Adipocyte (in vitro differentiated cells): ENCODE data around the gene RBM17.
"Not testable (repeated sequence)": the region's sequence is repeated elsewhere in the genome, so short reads cannot be mapped to it uniquely, and the experiment has no call there.

Experiments
- DNase-seq: peaks from one replicate; pipeline ENCODE4 v3.0.0-alpha.2; 2015; ENCODE audit warnings: low read depth
- H3K27me3 ChIP-seq: replicated peaks from 2 replicates; pipeline ENCODE4 v1.7.0; 2013; ENCODE audit warnings: mild to moderate bottlenecking, low read length, moderate library complexity; ENCODE audit not compliant: control insufficient read depth, insufficient read depth
- H3K36me3 ChIP-seq: 2 replicates; pipeline ENCODE4 v1.7.0; 2013; ENCODE audit warnings: low read length, mild to moderate bottlenecking, moderate library complexity; ENCODE audit not compliant: control insufficient read depth, insufficient read depth, severe bottlenecking
- H3K4me1 ChIP-seq: 2 replicates; pipeline ENCODE4 v1.7.0; 2013; ENCODE audit warnings: mild to moderate bottlenecking, low read length, moderate library complexity; ENCODE audit not compliant: control insufficient read depth, insufficient read depth
- H3K4me3 ChIP-seq: 2 replicates; pipeline ENCODE4 v1.7.0; 2013; ENCODE audit warnings: mild to moderate bottlenecking, low read length, moderate library complexity
- H3K9ac ChIP-seq: 2 replicates; pipeline ENCODE4 v1.7.0; 2013; ENCODE audit warnings: mild to moderate bottlenecking, low read length, moderate library complexity
- H3K9me3 ChIP-seq: 2 replicates; pipeline ENCODE4 v1.7.0; 2013; ENCODE audit warnings: mild to moderate bottlenecking, low read length, moderate library complexity; ENCODE audit not compliant: control insufficient read depth

Gene RBM17

GRCh38 chr10:6151087-6151977 is 62.5 kb downstream of the RBM17 start:
- H3K27me3 ChIP-seq: no peaks in the 10 kb centered on the region
- H3K36me3 ChIP-seq: peaks cover 4% of the 10 kb centered on the region
- H3K4me1 ChIP-seq: peaks cover 8% of the 10 kb centered on the region
- H3K9ac ChIP-seq: peak overlapping the region; percentile 28
- no peaks in the 10 kb centered on the region for H3K9me3 ChIP-seq
- no peak overlapping the region for H3K4me3 ChIP-seq
- DNase-seq: peak; percentile 81

GRCh38 chr10:6153845-6154244 is 65.0 kb downstream of the RBM17 start:
- Histone ChIP-seq H3K27me3 (no peaks in the 10 kb centered on the region), H3K9me3 (no peaks in the 10 kb centered on the region), H3K9ac (no peak overlapping the region), H3K36me3 (no peaks in the 10 kb centered on the region), H3K4me3 (no peak overlapping the region), H3K4me1 (peaks cover 17% of the 10 kb centered on the region)
- DNase-seq: no peak

GRCh38 chr10:6154566-6154965 is 65.7 kb downstream of the RBM17 start:
- Histone ChIP-seq H3K4me3 (no peak overlapping the region), H3K9ac (no peak overlapping the region), H3K4me1 (peaks cover 17% of the 10 kb centered on the region), H3K9me3 (no peaks in the 10 kb centered on the region), H3K27me3 (no peaks in the 10 kb centered on the region), H3K36me3 (no peaks in the 10 kb centered on the region)
- DNase-seq: no peak

DNA sequence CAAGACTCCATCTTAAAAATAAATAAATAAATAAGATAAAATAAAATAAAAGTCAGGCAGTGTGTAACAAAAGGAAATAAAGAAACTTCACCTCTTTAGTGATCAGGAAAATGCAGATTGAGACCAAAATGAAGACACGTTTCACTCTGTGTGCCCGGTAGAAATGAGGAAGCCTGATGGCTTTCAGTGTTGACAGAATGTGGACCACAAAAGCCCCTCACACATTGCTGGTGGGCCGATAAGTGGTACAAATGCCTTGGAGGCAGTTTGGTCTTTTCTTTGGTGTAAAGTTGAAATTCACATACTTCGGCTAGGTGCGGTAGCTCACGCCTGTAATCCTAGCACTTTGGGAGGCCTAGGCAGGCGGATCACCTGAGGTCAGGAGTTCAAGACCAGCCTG is 69.4 kb downstream of the RBM17 start:
- H3K27me3 ChIP-seq: no peaks in the 10 kb centered on the region
- H3K4me3 ChIP-seq: no peak overlapping the region
- H3K36me3 ChIP-seq: no peaks in the 10 kb centered on the region
- H3K9me3 ChIP-seq: no peaks in the 10 kb centered on the region
- H3K9ac ChIP-seq: peak overlapping the region; percentile 71
- DNase-seq: no peak
- H3K4me1 ChIP-seq: peaks cover 23% of the 10 kb centered on the region

DNA sequence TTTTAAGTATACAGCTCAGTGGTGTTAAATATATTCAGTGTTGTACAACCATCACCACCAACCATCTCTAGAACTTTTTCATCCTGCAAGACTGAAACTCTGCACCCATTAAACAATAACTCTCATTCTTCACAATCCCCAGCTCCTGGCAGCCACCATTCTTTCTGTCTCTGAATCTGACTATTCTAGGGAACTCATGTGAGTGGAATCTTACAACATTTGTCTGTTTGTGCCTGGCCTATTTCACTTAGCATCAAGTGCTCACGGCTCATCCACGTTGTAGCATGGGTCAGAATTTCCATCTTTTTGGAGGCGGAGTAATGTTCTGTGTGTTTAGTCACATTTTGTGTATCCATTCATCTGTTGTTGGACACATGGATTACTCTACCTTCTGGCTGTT is 73.1 kb downstream of the RBM17 start:
- H3K9ac ChIP-seq: no peak overlapping the region
- no peaks in the 10 kb centered on the region for H3K27me3 ChIP-seq
- H3K36me3 ChIP-seq: no peaks in the 10 kb centered on the region
- no peak for DNase-seq
- H3K4me1 ChIP-seq: peaks cover 32% of the 10 kb centered on the region
- no peaks in the 10 kb centered on the region for H3K9me3 ChIP-seq
- H3K4me3 ChIP-seq: no peak overlapping the region

DNA sequence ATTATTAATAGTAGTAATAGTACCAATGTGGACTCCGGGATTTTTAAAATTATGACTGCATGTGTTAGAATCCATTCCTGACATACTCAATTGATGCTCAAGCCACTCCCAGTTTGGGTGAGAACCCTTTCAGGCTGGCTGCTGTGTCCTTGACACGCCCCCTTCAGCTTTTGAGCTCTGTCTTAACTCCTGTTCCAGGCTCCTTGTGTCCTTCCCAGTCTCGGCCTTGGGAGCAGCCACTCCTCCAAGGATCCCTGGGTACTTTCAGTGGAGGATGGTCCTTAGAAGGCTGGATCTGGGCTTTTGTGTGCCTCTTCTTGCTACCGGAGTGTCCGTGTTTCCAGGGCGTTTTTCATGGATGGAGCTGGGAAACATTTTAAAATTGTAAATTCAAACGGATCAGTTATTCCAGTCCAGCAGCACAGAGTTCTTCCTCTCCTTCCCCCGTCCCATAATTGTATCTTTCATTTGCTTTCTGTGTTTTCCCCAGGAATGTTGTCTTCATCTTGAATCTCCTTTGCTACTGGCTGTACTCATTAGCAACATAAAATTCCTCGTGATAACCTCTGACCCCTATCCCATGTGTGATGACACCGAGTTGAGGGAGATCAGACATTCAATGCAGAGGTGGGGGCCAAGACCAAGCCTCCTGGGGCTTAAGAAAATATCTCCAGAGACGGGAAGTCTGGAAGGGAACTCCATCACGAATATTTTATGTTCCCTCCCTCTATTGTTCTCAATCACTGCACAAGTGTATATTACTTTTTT is 73.9 kb downstream of the RBM17 start:
- peak overlapping the region; percentile 71 for H3K4me3 ChIP-seq
- H3K9me3 ChIP-seq: no peaks in the 10 kb centered on the region
- no peaks in the 10 kb centered on the region for H3K36me3 ChIP-seq
- no peak for DNase-seq
- peak overlapping the region; percentile 3 for H3K9ac ChIP-seq
- H3K4me1 ChIP-seq: peaks cover 31% of the 10 kb centered on the region
- no peaks in the 10 kb centered on the region for H3K27me3 ChIP-seq

- H3K4me1 ChIP-seq: peaks cover 24% of the 10 kb centered on the region
- H3K9me3 ChIP-seq: no peaks in the 10 kb centered on the region
- DNase-seq: peak; percentile 80
- H3K36me3 ChIP-seq: no peaks in the 10 kb centered on the region
- H3K9ac ChIP-seq: peak overlapping the region; percentile 95
- peak overlapping the region; percentile 91 for H3K4me3 ChIP-seq
- no peaks in the 10 kb centered on the region for H3K27me3 ChIP-seq
Observed at GRCh38 chr10:6163364-6164270, 74.8 kb downstream of the RBM17 start.

- no peak for DNase-seq
- Histone ChIP-seq H3K4me3 (peak overlapping the region; percentile 91), H3K9me3 (no peaks in the 10 kb centered on the region), H3K36me3 (no peaks in the 10 kb centered on the region), H3K4me1 (peaks cover 23% of the 10 kb centered on the region), H3K27me3 (no peaks in the 10 kb centered on the region), H3K9ac (peak overlapping the region; percentile 95)
Observed at GRCh38 chr10:6164271-6165095, 75.6 kb downstream of the RBM17 start.

DNA sequence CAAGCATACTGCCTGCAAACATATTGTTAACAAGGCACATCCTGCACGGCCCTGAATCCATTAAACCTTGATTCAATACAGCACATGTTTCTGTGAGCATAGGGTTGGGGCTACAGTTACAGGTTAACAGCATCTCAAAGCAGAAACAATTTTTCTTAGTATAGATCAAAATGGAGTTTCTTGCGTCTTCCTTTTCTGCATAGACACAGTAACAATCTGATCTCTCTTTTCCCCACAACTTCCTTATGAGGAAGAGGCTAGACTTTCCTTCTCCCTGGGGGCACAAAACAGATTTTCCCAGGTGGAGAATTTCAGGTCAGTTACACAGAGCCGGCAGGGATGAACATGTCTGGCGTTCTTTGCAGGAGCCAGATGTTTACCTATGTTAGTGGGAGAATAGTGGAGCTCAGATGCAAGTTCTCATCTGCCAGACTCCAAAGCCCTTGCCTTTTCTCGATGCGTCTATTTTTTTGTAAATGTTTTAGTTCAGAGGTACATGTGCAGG is 76.4 kb downstream of the RBM17 start:
- peak overlapping the region; percentile 95 for H3K9ac ChIP-seq
- peak overlapping the region; percentile 91 for H3K4me3 ChIP-seq
- peaks cover 25% of the 10 kb centered on the region for H3K4me1 ChIP-seq
- no peaks in the 10 kb centered on the region for H3K9me3 ChIP-seq
- no peaks in the 10 kb centered on the region for H3K36me3 ChIP-seq
- no peak for DNase-seq
- H3K27me3 ChIP-seq: no peaks in the 10 kb centered on the region

DNA sequence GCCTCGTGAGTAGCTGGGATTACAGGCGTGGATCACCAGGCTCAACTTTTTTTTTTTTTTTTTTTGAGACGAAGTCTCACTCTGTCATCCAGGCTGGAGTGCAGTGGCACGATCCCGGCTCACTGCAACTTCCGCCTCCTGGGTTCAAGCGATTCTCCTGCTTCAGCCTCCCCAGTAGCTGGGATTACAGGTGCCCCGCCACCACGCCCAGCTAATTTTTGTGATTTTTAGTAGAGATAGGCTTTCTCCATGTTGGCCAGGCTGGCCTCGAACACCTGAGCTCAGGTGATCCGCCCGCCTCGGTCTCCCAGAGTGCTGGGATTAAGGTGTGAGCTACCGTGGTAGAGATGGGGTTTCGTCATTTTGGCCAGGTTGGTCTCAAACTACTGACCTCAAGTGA is 77.1 kb downstream of the RBM17 start:
- H3K36me3 ChIP-seq, H3K4me3 ChIP-seq, H3K9me3 ChIP-seq, H3K9ac ChIP-seq, H3K27me3 ChIP-seq, DNase-seq: not testable (repeated sequence)
- H3K4me1 ChIP-seq: peaks cover 31% of the 10 kb centered on the region
